KOPT-K1 (cell line): Measurements from ENCODE around the gene DNAAF3.
A peak's percentile ranks its signal among the peaks of the same experiment; 100 is the strongest.

ENCODE experiments used
- H3K27ac ChIP-seq: fragments of 200-600 bp; sonication (generic); 2 replicates; pipeline ENCODE4 v1.5.1; 2016; ENCODE audit warnings: antibody characterized with exemption, mild to moderate bottlenecking, low read depth, low read length; ENCODE audit not compliant: poor library complexity, severe bottlenecking
- H3K36me3 ChIP-seq: fragments of 200-600 bp; sonication (generic); 2 replicates; pipeline ENCODE4 v1.5.1; 2017; ENCODE audit warnings: antibody characterized with exemption, mild to moderate bottlenecking, low read length, moderate library complexity; ENCODE audit not compliant: insufficient read depth
- H3K9me3 ChIP-seq: fragments of 200-600 bp; sonication (generic); 2 replicates; pipeline ENCODE4 v1.5.1; 2017; ENCODE audit warnings: antibody characterized with exemption, low read length, mild to moderate bottlenecking; ENCODE audit not compliant: insufficient read depth, poor library complexity, severe bottlenecking

Gene DNAAF3

GRCh38 chr19:55147545-55148251 is 18.7 kb downstream of the DNAAF3 start:
- Histone ChIP-seq H3K9me3 (peaks cover 6% of the 10 kb centered on the region), H3K36me3 (no peaks in the 10 kb centered on the region), H3K27ac (no peak overlapping the region)

GRCh38 chr19:55146705-55147273 is 19.6 kb downstream of the DNAAF3 start:
- no peaks in the 10 kb centered on the region for H3K36me3 ChIP-seq
- peaks cover 2% of the 10 kb centered on the region for H3K9me3 ChIP-seq
- no peak overlapping the region for H3K27ac ChIP-seq

- no peak overlapping the region for H3K27ac ChIP-seq
- H3K36me3 ChIP-seq, result no peaks in the 10 kb centered on the region
Measured at GRCh38 chr19:55146078-55146704, 20.2 kb downstream of the DNAAF3 start.

GRCh38 chr19:55145232-55145631 is 21.2 kb downstream of the DNAAF3 start:
- no peak overlapping the region for H3K27ac ChIP-seq
- no peaks in the 10 kb centered on the region for H3K9me3 ChIP-seq
- no peaks in the 10 kb centered on the region for H3K36me3 ChIP-seq

More at GRCh38 chr19:55146078-55146704, 20.2 kb downstream of the DNAAF3 start:
- H3K9me3 ChIP-seq, result no peaks in the 10 kb centered on the region

GRCh38 chr19:55141696-55142095 is 24.7 kb downstream of the DNAAF3 start:
- Histone ChIP-seq H3K36me3 (no peaks in the 10 kb centered on the region), H3K27ac (no peak overlapping the region), H3K9me3 (no peaks in the 10 kb centered on the region)

GRCh38 chr19:55137915-55138314 is 28.5 kb downstream of the DNAAF3 start:
- Histone ChIP-seq H3K27ac (no peak overlapping the region), H3K36me3 (no peaks in the 10 kb centered on the region), H3K9me3 (no peaks in the 10 kb centered on the region)

- Histone ChIP-seq H3K9me3 (no peaks in the 10 kb centered on the region), H3K27ac (no peak overlapping the region), H3K36me3 (no peaks in the 10 kb centered on the region)
Measured at GRCh38 chr19:55136399-55137102, 29.9 kb downstream of the DNAAF3 start.

- no peak overlapping the region for H3K27ac ChIP-seq
Measured at GRCh38 chr19:55134736-55135135, 31.7 kb downstream of the DNAAF3 start.

GRCh38 chr19:55133639-55134444 is 32.6 kb downstream of the DNAAF3 start:
- no peak overlapping the region for H3K27ac ChIP-seq
- H3K36me3 ChIP-seq, result no peaks in the 10 kb centered on the region
- H3K9me3 ChIP-seq, result no peaks in the 10 kb centered on the region

More at GRCh38 chr19:55134736-55135135, 31.7 kb downstream of the DNAAF3 start:
- Histone ChIP-seq H3K9me3 (no peaks in the 10 kb centered on the region), H3K36me3 (no peaks in the 10 kb centered on the region)

- no peaks in the 10 kb centered on the region for H3K9me3 ChIP-seq
- H3K36me3 ChIP-seq, result no peaks in the 10 kb centered on the region
- H3K27ac ChIP-seq, result no peak overlapping the region
Measured at GRCh38 chr19:55132453-55133129, 33.8 kb downstream of the DNAAF3 start.

GRCh38 chr19:55131421-55131820 is 35.0 kb downstream of the DNAAF3 start:
- H3K36me3 ChIP-seq, result no peaks in the 10 kb centered on the region

GRCh38 chr19:55119053-55119452 is 47.4 kb downstream of the DNAAF3 start:
- Histone ChIP-seq H3K9me3 (no peaks in the 10 kb centered on the region), H3K27ac (no peak overlapping the region), H3K36me3 (no peaks in the 10 kb centered on the region)

More at GRCh38 chr19:55131421-55131820, 35.0 kb downstream of the DNAAF3 start:
- Histone ChIP-seq H3K9me3 (no peaks in the 10 kb centered on the region), H3K27ac (no peak overlapping the region)

GRCh38 chr19:55118401-55118991 is 47.9 kb downstream of the DNAAF3 start:
- Histone ChIP-seq H3K36me3 (no peaks in the 10 kb centered on the region), H3K27ac (peak overlapping the region; percentile 52), H3K9me3 (no peaks in the 10 kb centered on the region)
